Mesodermal cell (in vitro differentiated cells): ENCODE measurements around the gene PC.

Source experiments
- H3K27ac ChIP-seq: 2 replicates; pipeline ENCODE4 v1.7.0; 2013; ENCODE audit warnings: mild to moderate bottlenecking, low read depth, low read length, moderate library complexity; ENCODE audit not compliant: severe bottlenecking
- H3K36me3 ChIP-seq: 2 replicates; pipeline ENCODE4 v1.7.1; 2013; ENCODE audit warnings: mild to moderate bottlenecking, low read length, moderate library complexity; ENCODE audit not compliant: control insufficient read depth, insufficient read depth
- H3K4me1 ChIP-seq: one replicate; pipeline ENCODE4 v1.7.1; 2013; ENCODE audit warnings: mild to moderate bottlenecking, low read length; ENCODE audit not compliant: insufficient read depth, control insufficient read depth, poor library complexity, severe bottlenecking
- H3K4me3 ChIP-seq: 2 replicates; pipeline ENCODE4 v1.7.0; 2013; ENCODE audit warnings: low read length, control low read depth, mild to moderate bottlenecking; ENCODE audit not compliant: insufficient read depth, poor library complexity, severe bottlenecking; ENCODE audit errors: extremely low read depth
- H3K9me3 ChIP-seq: 2 replicates; pipeline ENCODE4 v1.7.1; 2013; ENCODE audit warnings: mild to moderate bottlenecking, low read length, moderate library complexity; ENCODE audit not compliant: control insufficient read depth
- WGBS, 2 experiments: methylation state at CpG; one replicate each; pipeline ENCODE4 v1.1.5; 2013; ENCODE audit warnings: missing lambda C conversion rate in 2 of 2; ENCODE audit not compliant: insufficient coverage in 2 of 2; 5-methylcytosine and 5-hydroxymethylcytosine counted together

Gene PC

DNA sequence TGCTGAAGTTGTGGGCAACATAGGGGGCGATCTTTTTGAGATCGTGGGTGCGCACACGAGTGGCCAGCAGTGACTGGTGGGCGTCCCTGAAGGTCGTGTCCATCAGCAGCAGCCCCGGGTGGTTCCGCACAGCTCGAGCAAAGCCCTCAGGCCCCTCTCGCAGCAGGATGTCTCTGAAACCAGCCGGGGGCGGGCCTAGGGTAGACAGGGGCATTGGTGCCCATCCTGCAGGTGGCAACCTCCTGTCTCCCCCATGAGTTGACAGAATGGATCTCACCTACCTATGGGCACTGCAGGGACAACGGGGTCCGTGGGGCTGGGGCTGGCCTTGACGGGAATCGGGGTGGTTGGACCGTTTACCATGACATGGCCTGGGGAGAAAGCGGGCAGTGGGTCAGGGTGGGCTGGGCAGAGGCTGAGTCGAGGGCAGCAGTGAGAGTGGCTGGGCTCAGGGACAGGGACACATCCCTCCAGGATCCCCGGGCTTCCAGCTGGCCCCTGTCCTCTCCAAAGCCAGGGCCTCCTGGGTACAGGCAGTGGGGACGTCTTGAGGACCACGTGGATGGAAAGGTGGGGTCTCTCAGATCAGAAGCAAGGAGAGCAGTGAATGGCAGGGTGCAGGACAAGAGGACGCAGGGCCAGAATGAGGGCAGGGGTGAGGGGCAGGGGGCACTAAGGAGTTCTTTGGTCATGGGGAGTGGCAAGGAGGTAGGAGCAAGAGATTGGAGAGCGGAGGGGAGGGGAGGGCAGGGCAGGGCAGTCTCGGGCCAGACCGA is 105.5 kb downstream of the PC start:
- H3K27ac ChIP-seq, result no peak overlapping the region
- no peak overlapping the region for H3K4me3 ChIP-seq
- H3K9me3 ChIP-seq, result no peaks in the 10 kb centered on the region
- WGBS, 2 experiments, result 91% methylated on average over 24 to 25 of the region's 26 CpGs
- peaks cover 8% of the 10 kb centered on the region for H3K36me3 ChIP-seq
- peaks cover 4% of the 10 kb centered on the region for H3K4me1 ChIP-seq

DNA sequence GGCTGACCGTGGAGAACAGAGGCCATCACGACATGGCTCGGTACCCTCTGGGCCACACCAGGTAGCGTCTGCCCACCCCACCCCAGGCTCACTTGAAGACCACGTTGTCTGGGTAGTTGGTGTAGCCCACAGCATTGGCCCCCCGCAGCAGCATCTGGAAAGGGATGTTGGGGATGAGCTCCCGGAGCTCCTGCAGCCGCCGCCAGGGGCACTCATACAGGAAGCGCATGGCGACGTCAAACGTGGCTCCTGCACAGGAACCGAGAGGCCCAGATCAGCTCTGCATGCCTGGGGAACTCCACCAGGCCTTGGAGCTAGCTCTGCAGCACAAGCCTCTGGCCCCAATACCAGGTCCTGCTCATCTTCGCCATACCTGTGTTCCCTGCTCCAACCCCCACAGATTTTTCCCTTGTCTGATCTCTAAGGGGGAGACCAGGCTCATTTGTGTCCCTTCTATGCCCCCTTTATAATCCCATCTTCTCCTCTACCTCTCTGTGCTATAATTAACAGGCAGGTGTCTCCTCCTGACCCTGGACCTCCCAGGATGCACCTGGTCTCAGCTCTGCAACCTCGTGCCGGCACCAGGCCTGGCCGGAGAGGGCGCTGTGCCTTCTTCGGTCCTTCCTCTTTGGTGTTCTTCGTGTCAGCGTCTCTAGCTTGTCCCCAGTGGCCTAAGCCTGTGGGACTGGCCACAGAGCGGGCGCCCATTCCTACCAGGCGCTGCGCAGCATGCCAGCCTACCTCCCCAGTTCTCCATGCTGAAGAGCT is 106.3 kb downstream of the PC start:
- Histone ChIP-seq H3K27ac (no peak overlapping the region), H3K9me3 (no peaks in the 10 kb centered on the region), H3K36me3 (peaks cover 8% of the 10 kb centered on the region), H3K4me1 (no peaks in the 10 kb centered on the region), H3K4me3 (no peak overlapping the region)
- WGBS, 2 experiments, result 90% methylated on average over 23 to 24 of the region's 26 CpGs

DNA sequence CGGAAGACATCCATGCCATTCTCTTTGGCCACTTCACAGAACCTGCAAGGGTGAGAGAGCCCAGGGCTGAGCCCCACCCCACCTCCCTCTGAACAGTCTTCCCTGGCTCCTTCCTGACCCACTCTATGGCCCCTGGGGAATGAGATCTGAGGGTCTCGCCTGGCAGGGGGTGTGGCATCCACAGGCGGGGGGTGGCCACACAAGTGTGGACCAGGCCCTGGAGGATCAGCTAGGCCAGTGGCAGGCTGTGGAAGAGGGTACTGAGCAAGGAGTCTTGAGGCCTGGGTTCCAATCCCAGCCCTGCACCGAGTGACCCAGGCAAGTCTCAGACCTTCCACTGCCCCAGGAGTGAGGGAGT is 107.0 kb downstream of the PC start:
- H3K36me3 ChIP-seq, result peaks cover 15% of the 10 kb centered on the region
- H3K4me1 ChIP-seq, result no peaks in the 10 kb centered on the region
- WGBS, 2 experiments, result 88 to 94% methylated on average over 2 to 4 of the region's 4 CpGs
- H3K27ac ChIP-seq, result no peak overlapping the region
- no peak overlapping the region for H3K4me3 ChIP-seq
- no peaks in the 10 kb centered on the region for H3K9me3 ChIP-seq

- H3K36me3 ChIP-seq, result peaks cover 20% of the 10 kb centered on the region
- H3K4me3 ChIP-seq, result no peak overlapping the region
- WGBS, 2 experiments, result 94 to 95% methylated on average over 16 to 23 of the region's 23 CpGs
- no peak overlapping the region for H3K27ac ChIP-seq
- H3K9me3 ChIP-seq, result no peaks in the 10 kb centered on the region
- H3K4me1 ChIP-seq, result no peaks in the 10 kb centered on the region
Observed at GRCh38 chr11:66850588-66851238, 107.5 kb downstream of the PC start.

- Histone ChIP-seq H3K4me3 (no peak overlapping the region), H3K36me3 (peaks cover 25% of the 10 kb centered on the region), H3K27ac (no peak overlapping the region), H3K9me3 (no peaks in the 10 kb centered on the region), H3K4me1 (no peaks in the 10 kb centered on the region)
- WGBS, 2 experiments, result 92 to 99% methylated on average over 10 of the region's 10 CpGs
Observed at GRCh38 chr11:66850235-66850587, 108.0 kb downstream of the PC start.

- Histone ChIP-seq H3K27ac (no peak overlapping the region), H3K36me3 (peaks cover 31% of the 10 kb centered on the region), H3K4me1 (peaks cover 5% of the 10 kb centered on the region), H3K4me3 (no peak overlapping the region), H3K9me3 (no peaks in the 10 kb centered on the region)
- WGBS, 2 experiments, result 94 to 97% methylated on average over 16 to 18 of the region's 22 CpGs
Observed at GRCh38 chr11:66849501-66850234, 108.5 kb downstream of the PC start.

GRCh38 chr11:66848671-66849500 is 109.3 kb downstream of the PC start:
- peaks cover 9% of the 10 kb centered on the region for H3K4me1 ChIP-seq
- H3K9me3 ChIP-seq, result no peaks in the 10 kb centered on the region
- no peak overlapping the region for H3K4me3 ChIP-seq
- WGBS, 2 experiments, result 94 to 95% methylated on average over 25 to 28 of the region's 28 CpGs
- H3K27ac ChIP-seq, result no peak overlapping the region
- H3K36me3 ChIP-seq, result peaks cover 33% of the 10 kb centered on the region

- no peak overlapping the region for H3K27ac ChIP-seq
- no peaks in the 10 kb centered on the region for H3K9me3 ChIP-seq
- H3K4me1 ChIP-seq, result peaks cover 9% of the 10 kb centered on the region
- peaks cover 33% of the 10 kb centered on the region for H3K36me3 ChIP-seq
- 89 to 95% methylated on average over 12 of the region's 14 CpGs for WGBS, 2 experiments
- no peak overlapping the region for H3K4me3 ChIP-seq
Observed at GRCh38 chr11:66847461-66848232, 110.5 kb downstream of the PC start.

DNA sequence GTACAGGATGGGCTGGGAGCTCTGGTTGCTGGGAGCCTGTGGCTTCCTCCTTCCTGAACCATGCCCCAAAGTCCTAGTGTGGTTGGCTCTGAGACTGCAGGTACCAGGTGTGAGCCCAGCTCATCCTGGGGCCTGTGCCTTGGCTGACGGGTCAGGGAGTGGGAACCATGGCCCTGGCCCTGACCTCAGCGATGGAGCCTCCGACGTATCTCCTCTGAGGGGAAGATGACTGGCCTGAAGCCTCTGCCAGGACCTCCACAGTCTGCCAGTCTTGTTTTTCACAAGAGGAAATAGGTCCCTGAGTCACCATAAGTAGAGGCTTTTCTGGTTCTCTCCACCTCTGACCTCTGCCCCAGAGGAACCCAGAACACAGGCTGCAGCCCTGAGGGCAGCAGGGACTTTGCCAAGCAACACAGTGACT is 111.5 kb downstream of the PC start:
- H3K36me3 ChIP-seq, result peaks cover 35% of the 10 kb centered on the region

More for the DNA sequence above, 111.5 kb downstream of the PC start:
- H3K9me3 ChIP-seq, result no peaks in the 10 kb centered on the region
- WGBS, 2 experiments, result 95 to 96% methylated on average over 4 of the region's 4 CpGs
- H3K4me3 ChIP-seq, result no peak overlapping the region
- no peak overlapping the region for H3K27ac ChIP-seq
- peaks cover 15% of the 10 kb centered on the region for H3K4me1 ChIP-seq
